ENCODE results near the gene FAM120A.

Gene FAM120A

DNA sequence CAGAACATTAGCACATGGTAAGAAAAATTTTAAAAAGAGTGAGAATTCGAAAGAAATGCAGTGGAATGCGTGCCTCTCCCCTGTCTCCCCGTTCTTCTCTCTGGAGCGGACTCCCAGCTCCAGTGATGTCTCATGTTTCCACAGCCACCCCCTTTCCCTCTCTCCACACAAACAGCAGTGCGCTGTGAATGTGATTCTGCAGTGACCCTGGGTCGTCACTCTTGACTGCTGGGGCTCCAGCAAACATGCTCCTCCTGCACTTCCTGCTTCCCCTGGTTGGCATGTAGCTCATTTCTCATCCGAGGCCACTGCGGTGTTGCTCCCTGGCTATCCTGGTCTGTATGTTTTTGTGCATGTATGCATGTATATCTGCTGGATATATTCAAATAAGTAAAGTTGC, 138.2 kb downstream of the FAM120A start:
- no peaks in the 10 kb centered on the region for H3K36me3 ChIP-seq (ENCODE audit: control insufficient read depth in 1 of 2, insufficient read depth in 2 of 2, low read length in 2 of 2)
- no peaks in the 10 kb centered on the region for H3K9me3 ChIP-seq (ENCODE audit: control insufficient read depth in 1 of 2, low read length in 2 of 2)
- H3K4me1 ChIP-seq (ENCODE audit: control insufficient read depth in 1 of 2, insufficient read depth in 2 of 2, low read length in 2 of 2) = peaks cover 12 to 20% of the 10 kb centered on the region in 2 donors
- no peak overlapping the region for H3K4me3 ChIP-seq (ENCODE audit: low read depth in 1 of 2, low read length in 2 of 2)
- no peak overlapping the region for H3K27ac ChIP-seq (ENCODE audit: low read depth, low read length)
- H3K9ac ChIP-seq (ENCODE audit: low read depth in 1 of 2, low read length in 2 of 2) = no peak overlapping the region
- H3K27me3 ChIP-seq (ENCODE audit: control insufficient read depth in 1 of 2, insufficient read depth in 2 of 2, low read length in 2 of 2) = no peaks in the 10 kb centered on the region

DNA sequence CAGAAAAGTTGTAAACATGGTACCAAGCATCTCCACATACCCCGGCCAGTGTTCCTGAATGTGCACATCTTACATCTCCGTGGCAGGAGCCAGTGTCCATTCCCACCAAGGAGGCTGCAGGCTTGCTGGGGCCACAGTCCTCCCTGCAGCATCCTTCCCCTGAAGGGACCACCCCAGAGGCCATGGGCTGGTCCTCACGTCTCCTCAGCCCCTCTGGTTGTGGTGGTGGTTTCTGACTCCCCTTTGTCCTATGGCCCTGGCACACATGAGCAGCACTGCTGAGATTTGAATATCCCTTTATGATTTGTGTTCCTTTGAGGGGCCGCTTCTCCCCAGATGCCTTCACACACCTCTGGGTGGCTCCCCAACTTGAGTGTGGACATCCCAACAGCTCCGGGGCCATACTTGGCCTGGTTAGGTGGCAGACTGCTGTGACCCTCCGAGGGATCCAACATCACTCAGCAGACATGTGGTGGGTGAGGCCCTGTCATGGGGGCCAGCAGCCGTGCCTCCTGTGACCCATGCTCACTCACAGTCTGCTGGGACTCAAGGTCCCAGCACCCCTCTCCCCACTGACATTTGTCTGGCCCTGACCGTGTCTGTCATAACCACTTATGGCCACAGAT, 139.2 kb downstream of the FAM120A start:
- H3K9me3 ChIP-seq (ENCODE audit: control insufficient read depth in 1 of 2, low read length in 2 of 2) = no peaks in the 10 kb centered on the region
- peaks cover 12 to 19% of the 10 kb centered on the region in 2 donors for H3K4me1 ChIP-seq (ENCODE audit: control insufficient read depth in 1 of 2, insufficient read depth in 2 of 2, low read length in 2 of 2)
- H3K9ac ChIP-seq (ENCODE audit: low read depth in 1 of 2, low read length in 2 of 2) = no peak overlapping the region
- H3K4me3 ChIP-seq (ENCODE audit: low read depth in 1 of 2, low read length in 2 of 2) = no peak overlapping the region
- no peaks in the 10 kb centered on the region for H3K27me3 ChIP-seq (ENCODE audit: control insufficient read depth in 1 of 2, insufficient read depth in 2 of 2, low read length in 2 of 2)
- no peaks in the 10 kb centered on the region for H3K36me3 ChIP-seq (ENCODE audit: control insufficient read depth in 1 of 2, insufficient read depth in 2 of 2, low read length in 2 of 2)
- H3K27ac ChIP-seq (ENCODE audit: low read depth, low read length) = no peak overlapping the region

DNA sequence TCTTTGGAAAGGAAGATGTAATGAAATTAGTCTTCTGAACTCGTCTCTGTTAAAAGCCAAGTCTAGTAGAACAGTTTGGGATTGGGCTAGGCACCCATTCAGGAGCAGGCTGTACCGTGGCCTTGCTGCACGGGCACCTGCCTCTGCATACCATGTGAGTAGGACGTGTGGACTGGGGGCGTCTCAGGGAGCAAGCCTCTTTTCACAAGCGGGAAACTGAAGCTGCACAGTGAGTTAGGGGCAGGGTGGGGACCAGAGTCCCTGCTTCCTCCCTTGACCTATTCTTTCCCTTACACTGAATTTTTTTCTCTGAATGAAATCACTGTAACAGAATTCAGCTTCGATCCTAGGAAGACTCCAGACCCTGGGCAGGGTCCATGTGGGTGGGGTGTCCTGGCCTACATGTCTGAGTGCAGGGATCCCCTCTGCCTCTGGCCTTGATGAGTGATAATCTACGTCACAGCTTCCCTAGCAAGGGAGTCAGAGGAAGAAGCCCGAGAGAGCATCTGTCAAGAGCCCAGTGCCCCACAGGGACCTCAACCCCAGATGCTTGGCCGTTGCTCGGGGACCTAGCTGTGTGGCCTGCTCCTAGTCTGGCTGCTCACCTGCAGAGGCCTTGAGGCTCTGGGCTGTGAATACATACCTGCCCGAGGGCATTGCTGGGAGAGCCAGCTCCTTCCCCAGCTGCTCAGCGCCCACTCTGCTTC, 140.0 kb downstream of the FAM120A start:
- Histone ChIP-seq H3K36me3 (ENCODE audit: control insufficient read depth in 1 of 2, insufficient read depth in 2 of 2, low read length in 2 of 2) (no peaks in the 10 kb centered on the region), H3K4me1 (ENCODE audit: control insufficient read depth in 1 of 2, insufficient read depth in 2 of 2, low read length in 2 of 2) (peaks cover 12 to 17% of the 10 kb centered on the region in 2 donors), H3K9ac (ENCODE audit: low read depth in 1 of 2, low read length in 2 of 2) (no peak overlapping the region), H3K9me3 (ENCODE audit: control insufficient read depth in 1 of 2, low read length in 2 of 2) (no peaks in the 10 kb centered on the region), H3K27me3 (ENCODE audit: control insufficient read depth in 1 of 2, insufficient read depth in 2 of 2, low read length in 2 of 2) (no peaks in the 10 kb centered on the region), H3K4me3 (ENCODE audit: low read depth in 1 of 2, low read length in 2 of 2) (no peak overlapping the region), H3K27ac (ENCODE audit: low read depth, low read length) (no peak overlapping the region)

DNA sequence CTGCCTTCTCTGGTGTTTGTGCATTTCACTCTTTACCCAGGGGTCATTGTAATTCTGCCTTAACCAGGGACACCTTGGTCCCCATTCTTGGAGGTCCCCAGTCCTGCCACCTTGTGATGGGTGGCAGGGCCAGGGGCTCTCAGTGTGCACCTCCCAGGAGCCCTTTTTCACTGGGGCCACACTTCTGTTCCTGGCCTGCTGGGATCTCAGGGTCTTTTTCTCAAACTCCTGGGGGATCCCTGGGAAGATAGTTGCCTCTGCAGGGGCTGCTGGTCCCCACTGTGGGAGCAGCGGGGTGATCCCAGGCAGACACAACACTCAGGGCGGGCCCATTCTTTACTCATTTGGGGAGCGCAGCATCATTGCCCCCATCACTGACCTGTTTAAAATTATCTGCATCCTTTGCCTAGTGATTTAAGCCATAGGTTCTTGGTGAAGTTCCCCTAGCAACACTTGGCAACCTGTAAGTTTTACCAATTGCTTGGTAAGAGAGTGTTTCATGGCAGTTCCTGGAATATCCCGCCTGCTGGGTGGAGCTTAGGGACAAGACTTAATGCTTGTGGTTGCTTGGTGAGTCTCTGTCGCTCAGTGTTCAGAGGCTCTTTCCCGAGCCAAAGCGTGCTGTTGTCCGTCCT, 140.6 kb downstream of the FAM120A start:
- H3K9ac ChIP-seq (ENCODE audit: low read depth in 1 of 2, low read length in 2 of 2) = no peak overlapping the region
- no peak overlapping the region for H3K4me3 ChIP-seq (ENCODE audit: low read depth in 1 of 2, low read length in 2 of 2)
- no peak overlapping the region for H3K27ac ChIP-seq (ENCODE audit: low read depth, low read length)
- no peaks in the 10 kb centered on the region for H3K27me3 ChIP-seq (ENCODE audit: control insufficient read depth in 1 of 2, insufficient read depth in 2 of 2, low read length in 2 of 2)
- peaks cover 12 to 17% of the 10 kb centered on the region in 2 donors for H3K4me1 ChIP-seq (ENCODE audit: control insufficient read depth in 1 of 2, insufficient read depth in 2 of 2, low read length in 2 of 2)
- no peaks in the 10 kb centered on the region for H3K36me3 ChIP-seq (ENCODE audit: control insufficient read depth in 1 of 2, insufficient read depth in 2 of 2, low read length in 2 of 2)
- no peaks in the 10 kb centered on the region for H3K9me3 ChIP-seq (ENCODE audit: control insufficient read depth in 1 of 2, low read length in 2 of 2)

DNA sequence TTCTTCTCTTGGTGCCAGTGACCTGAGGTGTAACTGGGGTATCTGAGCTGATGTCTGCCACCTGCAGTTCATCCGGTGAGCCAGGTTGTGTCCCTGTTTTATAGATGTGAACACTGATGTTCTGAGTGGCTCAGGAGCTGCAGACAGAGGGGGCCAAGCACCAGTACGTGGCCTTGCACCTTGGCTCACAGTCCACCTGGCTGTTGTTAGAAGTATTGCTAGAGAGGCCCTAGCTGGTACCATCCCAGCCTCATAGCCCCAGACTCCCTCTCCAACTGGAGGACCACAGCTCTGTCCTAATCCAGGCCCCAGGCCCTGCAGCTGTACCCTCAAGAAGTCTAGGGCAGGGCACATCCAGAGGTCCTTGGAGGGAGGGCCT, 141.1 kb downstream of the FAM120A start:
- Histone ChIP-seq H3K4me3 (ENCODE audit: low read depth in 1 of 2, low read length in 2 of 2) (no peak overlapping the region), H3K27me3 (ENCODE audit: control insufficient read depth in 1 of 2, insufficient read depth in 2 of 2, low read length in 2 of 2) (no peaks in the 10 kb centered on the region), H3K27ac (ENCODE audit: low read depth, low read length) (no peak overlapping the region), H3K9me3 (ENCODE audit: control insufficient read depth in 1 of 2, low read length in 2 of 2) (no peaks in the 10 kb centered on the region), H3K4me1 (ENCODE audit: control insufficient read depth in 1 of 2, insufficient read depth in 2 of 2, low read length in 2 of 2) (peaks cover 12 to 17% of the 10 kb centered on the region in 2 donors), H3K9ac (ENCODE audit: low read depth in 1 of 2, low read length in 2 of 2) (no peak overlapping the region), H3K36me3 (ENCODE audit: control insufficient read depth in 1 of 2, insufficient read depth in 2 of 2, low read length in 2 of 2) (no peaks in the 10 kb centered on the region)

DNA sequence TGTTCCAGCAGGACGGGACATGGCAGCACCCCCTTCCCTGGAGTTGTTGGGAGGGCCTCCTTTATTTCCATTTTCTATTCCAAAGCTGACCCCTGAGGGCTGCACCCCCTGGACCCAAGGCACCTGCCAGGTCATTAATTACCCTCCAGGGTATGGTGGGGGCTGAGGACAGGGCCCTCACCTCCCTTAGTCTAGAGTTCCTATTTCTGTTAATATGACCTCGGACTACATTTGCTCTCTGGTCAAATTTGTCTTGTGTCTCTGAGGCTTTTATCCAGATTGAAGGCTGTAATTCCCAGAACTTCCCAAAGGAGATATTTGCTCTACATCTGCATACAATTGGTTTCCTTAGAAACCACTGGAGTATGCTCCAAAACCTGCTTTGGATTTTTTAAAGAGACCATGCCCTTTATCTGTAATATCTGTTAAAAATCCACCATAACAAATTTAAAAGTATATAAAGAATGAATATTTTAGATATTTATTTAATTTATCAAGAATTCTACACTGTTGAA, 141.7 kb downstream of the FAM120A start:
- H3K27ac ChIP-seq (ENCODE audit: low read depth, low read length) = no peak overlapping the region
- no peak overlapping the region for H3K4me3 ChIP-seq (ENCODE audit: low read depth in 1 of 2, low read length in 2 of 2)
- H3K36me3 ChIP-seq (ENCODE audit: control insufficient read depth in 1 of 2, insufficient read depth in 2 of 2, low read length in 2 of 2) = no peaks in the 10 kb centered on the region
- H3K27me3 ChIP-seq (ENCODE audit: control insufficient read depth in 1 of 2, insufficient read depth in 2 of 2, low read length in 2 of 2) = no peaks in the 10 kb centered on the region
- H3K9me3 ChIP-seq (ENCODE audit: control insufficient read depth in 1 of 2, low read length in 2 of 2) = no peaks in the 10 kb centered on the region
- peaks cover 12 to 17% of the 10 kb centered on the region in 2 donors for H3K4me1 ChIP-seq (ENCODE audit: control insufficient read depth in 1 of 2, insufficient read depth in 2 of 2, low read length in 2 of 2)
- no peak overlapping the region for H3K9ac ChIP-seq (ENCODE audit: low read depth in 1 of 2, low read length in 2 of 2)

DNA sequence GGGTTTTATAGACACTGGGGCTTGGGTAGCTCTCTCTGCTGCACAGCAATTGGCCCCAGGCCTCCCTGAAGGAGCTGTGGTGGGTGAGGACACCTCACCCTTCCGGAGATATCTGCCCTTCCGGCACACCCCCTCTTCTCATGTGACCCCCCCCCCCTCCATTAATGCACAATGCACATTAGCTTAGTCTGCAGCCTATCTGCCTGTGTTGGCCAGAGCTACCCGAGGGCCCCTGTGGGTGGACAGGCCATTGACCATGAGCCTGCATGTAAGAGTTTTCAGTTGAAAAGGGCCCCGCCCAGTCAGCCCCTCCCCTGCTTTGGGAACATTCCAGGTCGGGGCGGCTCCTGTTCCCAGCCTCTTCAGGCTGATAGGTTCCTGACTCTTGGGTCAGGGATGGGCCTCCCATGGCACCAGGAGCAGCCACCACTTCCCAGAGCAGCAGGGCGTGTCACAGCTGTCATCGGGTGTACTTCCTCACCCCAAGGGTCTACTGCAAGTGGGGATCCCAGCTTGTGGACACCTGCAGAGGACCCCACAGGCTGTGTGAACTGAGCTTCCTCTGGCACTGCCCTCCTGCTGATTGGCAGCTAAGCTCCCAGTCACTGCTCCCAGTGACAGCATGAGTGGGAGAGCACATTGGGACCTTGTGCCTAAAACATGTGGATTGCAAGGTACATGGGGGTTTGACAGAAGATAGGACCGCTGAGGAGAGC, 142.7 kb downstream of the FAM120A start:
- H3K9ac ChIP-seq (ENCODE audit: low read depth in 1 of 2, low read length in 2 of 2) = no peak overlapping the region
- no peak overlapping the region for H3K4me3 ChIP-seq (ENCODE audit: low read depth in 1 of 2, low read length in 2 of 2)
- H3K4me1 ChIP-seq (ENCODE audit: control insufficient read depth in 1 of 2, insufficient read depth in 2 of 2, low read length in 2 of 2) = peaks cover 7 to 17% of the 10 kb centered on the region in 2 donors
- H3K27ac ChIP-seq (ENCODE audit: low read depth, low read length) = no peak overlapping the region
- no peaks in the 10 kb centered on the region for H3K36me3 ChIP-seq (ENCODE audit: control insufficient read depth in 1 of 2, insufficient read depth in 2 of 2, low read length in 2 of 2)
- no peaks in the 10 kb centered on the region for H3K9me3 ChIP-seq (ENCODE audit: control insufficient read depth in 1 of 2, low read length in 2 of 2)
- no peaks in the 10 kb centered on the region for H3K27me3 ChIP-seq (ENCODE audit: control insufficient read depth in 1 of 2, insufficient read depth in 2 of 2, low read length in 2 of 2)

DNA sequence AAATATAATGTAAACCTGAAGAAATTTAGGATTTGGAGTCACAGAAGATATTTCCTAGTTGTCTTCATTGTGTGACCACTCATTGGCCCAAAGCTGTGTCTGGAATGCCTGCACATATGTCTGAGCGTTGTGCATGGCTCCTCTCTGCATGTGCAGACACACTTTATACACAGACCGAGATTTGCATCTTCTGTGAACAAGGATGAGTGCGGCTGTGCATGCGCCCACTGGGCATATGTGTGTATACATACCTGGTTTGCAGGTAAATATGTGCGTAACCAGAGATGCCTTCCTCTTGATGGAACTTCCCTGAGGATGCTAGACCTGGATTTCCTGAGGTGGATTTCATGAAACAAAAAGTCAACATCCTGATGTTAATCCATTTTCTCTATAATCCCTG, 144.0 kb downstream of the FAM120A start:
- Histone ChIP-seq H3K9me3 (ENCODE audit: control insufficient read depth in 1 of 2, low read length in 2 of 2) (no peaks in the 10 kb centered on the region), H3K4me1 (ENCODE audit: control insufficient read depth in 1 of 2, insufficient read depth in 2 of 2, low read length in 2 of 2) (peaks cover 12 to 21% of the 10 kb centered on the region in 2 donors), H3K27me3 (ENCODE audit: control insufficient read depth in 1 of 2, insufficient read depth in 2 of 2, low read length in 2 of 2) (no peaks in the 10 kb centered on the region), H3K4me3 (ENCODE audit: low read depth in 1 of 2, low read length in 2 of 2) (no peak overlapping the region), H3K9ac (ENCODE audit: low read depth in 1 of 2, low read length in 2 of 2) (no peak overlapping the region), H3K27ac (ENCODE audit: low read depth, low read length) (no peak overlapping the region), H3K36me3 (ENCODE audit: control insufficient read depth in 1 of 2, insufficient read depth in 2 of 2, low read length in 2 of 2) (no peaks in the 10 kb centered on the region)

DNA sequence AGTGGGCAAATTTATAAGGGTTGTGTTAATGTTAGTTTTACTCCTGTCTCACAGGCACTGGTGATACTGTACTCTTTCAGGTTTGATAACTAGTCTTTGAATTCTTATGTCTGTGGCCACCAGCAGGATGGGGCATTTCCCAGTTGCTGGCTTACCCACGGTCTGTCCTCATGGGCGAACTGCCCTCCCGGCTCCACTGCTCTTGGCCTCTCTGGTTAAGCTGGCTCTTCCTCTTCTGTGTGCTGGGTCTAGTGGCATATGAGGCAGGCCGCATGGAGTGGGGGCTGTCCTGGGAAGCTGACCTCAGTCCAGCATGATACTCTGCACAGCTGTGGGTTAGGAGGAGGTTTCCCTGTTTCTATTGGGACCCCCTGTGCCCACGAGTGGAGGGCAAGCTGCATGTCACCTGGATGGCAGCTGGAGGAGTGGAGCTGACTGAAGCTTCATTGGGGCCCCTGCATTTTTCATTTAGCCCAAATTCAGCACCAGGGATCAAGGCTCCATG, 144.4 kb downstream of the FAM120A start:
- H3K4me1 ChIP-seq (ENCODE audit: control insufficient read depth in 1 of 2, insufficient read depth in 2 of 2, low read length in 2 of 2) = peaks cover 17 to 26% of the 10 kb centered on the region in 2 donors
- no peaks in the 10 kb centered on the region for H3K27me3 ChIP-seq (ENCODE audit: control insufficient read depth in 1 of 2, insufficient read depth in 2 of 2, low read length in 2 of 2)
- H3K27ac ChIP-seq (ENCODE audit: low read depth, low read length) = no peak overlapping the region

More for the DNA sequence above, 144.4 kb downstream of the FAM120A start:
- Histone ChIP-seq H3K9ac (ENCODE audit: low read depth in 1 of 2, low read length in 2 of 2) (no peak overlapping the region), H3K9me3 (ENCODE audit: control insufficient read depth in 1 of 2, low read length in 2 of 2) (no peaks in the 10 kb centered on the region), H3K36me3 (ENCODE audit: control insufficient read depth in 1 of 2, insufficient read depth in 2 of 2, low read length in 2 of 2) (no peaks in the 10 kb centered on the region), H3K4me3 (ENCODE audit: low read depth in 1 of 2, low read length in 2 of 2) (no peak overlapping the region)

Data from duodenal mucosa (tissue), 2 donors.